Heart left ventricle (tissue), 13 donors: ENCODE measurements around the gene ZNF74.

Experiments
- POLR2A ChIP-seq, 2 donors: fragments of 450-650 bp; IDR thresholded peaks; one replicate each; pipeline ENCODE4 v1.6.1; 2017; ENCODE audit warnings: antibody characterized with exemption in 2 of 2, mild to moderate bottlenecking in 2 of 2, moderate library complexity in 2 of 2
- TF ChIP-seq, protein P1 (sequence below), 12 donors: fragments of 200-600 bp; sonication (generic) in 4 of 12; IDR thresholded peaks; one replicate each; pipeline versions ENCODE4 v1.5.0 to v1.8.0; 2018 to 2022; ENCODE audit warnings: antibody characterized with exemption in 12 of 12, mild to moderate bottlenecking in 5 of 12
- donor health status: ischemic (EF 13 %, LVEDD 7.1; RV severe dilation, severe dysfunction).
- donor health status: DM: no; HTN: yes; CAD: no.
- donor health status: DM: no; HTN: no; CAD: no.
- donor health status: ischemic (EF 25% LVEDD 6.9; RV normal size, moderate dysfunction).
- donor health status: ischemic (EF 25% LVEDD 5.7; RV mildly dilated, moderate dysfunction).
- donor health status: ischemic (EF 35%, LVEDD 5.7; RV mildly dilated, moderate dysfunction).
- donor health status: nonischemic (EF 11% LVEDD 7.7; RV severe dilation, severe dysfunction).
- donor health status: DM: yes; HTN: yes; CAD: no.
- donor health status: PGD.
- donor health status: ischemic (EF 29% LVEDD 5.4; RV normal size, mild dysfunction).
- donor health status: nonischemic (EF 23%, LVEDD 6.1; RV moderate dilation, normal function).

DNA sequence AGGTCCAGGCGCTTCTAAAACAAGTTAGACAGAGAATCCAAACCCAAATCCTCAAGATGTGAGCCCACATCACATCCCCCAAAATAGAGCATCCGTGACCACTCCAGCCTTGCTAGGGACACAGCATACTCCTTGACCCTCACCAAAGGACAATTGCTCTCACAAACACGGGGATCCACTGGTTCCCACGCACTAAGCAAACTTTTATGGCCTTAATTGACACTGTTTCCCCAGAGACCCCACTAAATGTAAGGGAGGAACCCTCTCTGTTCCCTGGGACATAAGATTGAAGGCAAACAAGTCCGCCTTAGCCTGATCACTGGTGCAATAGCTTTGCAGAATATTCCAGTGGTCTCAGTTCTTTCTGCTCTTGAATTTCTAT is 20.1 kb downstream of the ZNF74 start:
- TF ChIP-seq POLR2A (IDR thresholded peaks at IDR 0.05) = no peak
- TF ChIP-seq, protein P1, sequence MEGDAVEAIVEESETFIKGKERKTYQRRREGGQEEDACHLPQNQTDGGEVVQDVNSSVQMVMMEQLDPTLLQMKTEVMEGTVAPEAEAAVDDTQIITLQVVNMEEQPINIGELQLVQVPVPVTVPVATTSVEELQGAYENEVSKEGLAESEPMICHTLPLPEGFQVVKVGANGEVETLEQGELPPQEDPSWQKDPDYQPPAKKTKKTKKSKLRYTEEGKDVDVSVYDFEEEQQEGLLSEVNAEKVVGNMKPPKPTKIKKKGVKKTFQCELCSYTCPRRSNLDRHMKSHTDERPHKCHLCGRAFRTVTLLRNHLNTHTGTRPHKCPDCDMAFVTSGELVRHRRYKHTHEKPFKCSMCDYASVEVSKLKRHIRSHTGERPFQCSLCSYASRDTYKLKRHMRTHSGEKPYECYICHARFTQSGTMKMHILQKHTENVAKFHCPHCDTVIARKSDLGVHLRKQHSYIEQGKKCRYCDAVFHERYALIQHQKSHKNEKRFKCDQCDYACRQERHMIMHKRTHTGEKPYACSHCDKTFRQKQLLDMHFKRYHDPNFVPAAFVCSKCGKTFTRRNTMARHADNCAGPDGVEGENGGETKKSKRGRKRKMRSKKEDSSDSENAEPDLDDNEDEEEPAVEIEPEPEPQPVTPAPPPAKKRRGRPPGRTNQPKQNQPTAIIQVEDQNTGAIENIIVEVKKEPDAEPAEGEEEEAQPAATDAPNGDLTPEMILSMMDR (IDR thresholded peaks at IDR 0.05) = no peak
